ENCODE data around the gene FBXO31.
A peak's percentile ranks its signal among the peaks of the same experiment; 100 is the strongest.

Gene FBXO31

DNA sequence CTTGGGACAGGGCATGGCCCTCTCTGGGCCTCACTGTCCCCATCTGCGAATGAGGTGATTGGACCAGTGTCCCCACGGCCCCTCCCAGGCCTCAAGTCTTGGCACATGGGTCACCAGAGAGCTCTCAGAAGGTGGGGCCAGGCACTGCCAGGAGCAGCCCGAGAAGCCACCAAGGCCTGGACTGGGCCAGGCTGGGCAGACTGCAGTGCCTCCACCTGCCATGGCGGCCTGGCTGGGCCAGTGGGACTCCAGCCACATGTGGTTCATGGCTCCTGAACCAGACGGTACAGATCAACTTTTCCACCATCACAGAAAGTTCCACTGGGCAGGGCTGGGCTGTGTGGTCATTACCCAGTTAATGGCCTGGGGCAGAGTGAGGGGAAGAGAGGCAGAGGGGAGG lies 86.2 kb downstream of the FBXO31 start:
- no peak for DNase-seq (ENCODE audit: low read depth)
- TF ChIP-seq, protein P1, sequence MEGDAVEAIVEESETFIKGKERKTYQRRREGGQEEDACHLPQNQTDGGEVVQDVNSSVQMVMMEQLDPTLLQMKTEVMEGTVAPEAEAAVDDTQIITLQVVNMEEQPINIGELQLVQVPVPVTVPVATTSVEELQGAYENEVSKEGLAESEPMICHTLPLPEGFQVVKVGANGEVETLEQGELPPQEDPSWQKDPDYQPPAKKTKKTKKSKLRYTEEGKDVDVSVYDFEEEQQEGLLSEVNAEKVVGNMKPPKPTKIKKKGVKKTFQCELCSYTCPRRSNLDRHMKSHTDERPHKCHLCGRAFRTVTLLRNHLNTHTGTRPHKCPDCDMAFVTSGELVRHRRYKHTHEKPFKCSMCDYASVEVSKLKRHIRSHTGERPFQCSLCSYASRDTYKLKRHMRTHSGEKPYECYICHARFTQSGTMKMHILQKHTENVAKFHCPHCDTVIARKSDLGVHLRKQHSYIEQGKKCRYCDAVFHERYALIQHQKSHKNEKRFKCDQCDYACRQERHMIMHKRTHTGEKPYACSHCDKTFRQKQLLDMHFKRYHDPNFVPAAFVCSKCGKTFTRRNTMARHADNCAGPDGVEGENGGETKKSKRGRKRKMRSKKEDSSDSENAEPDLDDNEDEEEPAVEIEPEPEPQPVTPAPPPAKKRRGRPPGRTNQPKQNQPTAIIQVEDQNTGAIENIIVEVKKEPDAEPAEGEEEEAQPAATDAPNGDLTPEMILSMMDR (conservative IDR thresholded peaks at IDR 0.05; ENCODE audit: low read depth, low read length) = no peak
- H3K4me3 ChIP-seq (ENCODE audit: low read depth, low read length) = no peak overlapping the region

DNA sequence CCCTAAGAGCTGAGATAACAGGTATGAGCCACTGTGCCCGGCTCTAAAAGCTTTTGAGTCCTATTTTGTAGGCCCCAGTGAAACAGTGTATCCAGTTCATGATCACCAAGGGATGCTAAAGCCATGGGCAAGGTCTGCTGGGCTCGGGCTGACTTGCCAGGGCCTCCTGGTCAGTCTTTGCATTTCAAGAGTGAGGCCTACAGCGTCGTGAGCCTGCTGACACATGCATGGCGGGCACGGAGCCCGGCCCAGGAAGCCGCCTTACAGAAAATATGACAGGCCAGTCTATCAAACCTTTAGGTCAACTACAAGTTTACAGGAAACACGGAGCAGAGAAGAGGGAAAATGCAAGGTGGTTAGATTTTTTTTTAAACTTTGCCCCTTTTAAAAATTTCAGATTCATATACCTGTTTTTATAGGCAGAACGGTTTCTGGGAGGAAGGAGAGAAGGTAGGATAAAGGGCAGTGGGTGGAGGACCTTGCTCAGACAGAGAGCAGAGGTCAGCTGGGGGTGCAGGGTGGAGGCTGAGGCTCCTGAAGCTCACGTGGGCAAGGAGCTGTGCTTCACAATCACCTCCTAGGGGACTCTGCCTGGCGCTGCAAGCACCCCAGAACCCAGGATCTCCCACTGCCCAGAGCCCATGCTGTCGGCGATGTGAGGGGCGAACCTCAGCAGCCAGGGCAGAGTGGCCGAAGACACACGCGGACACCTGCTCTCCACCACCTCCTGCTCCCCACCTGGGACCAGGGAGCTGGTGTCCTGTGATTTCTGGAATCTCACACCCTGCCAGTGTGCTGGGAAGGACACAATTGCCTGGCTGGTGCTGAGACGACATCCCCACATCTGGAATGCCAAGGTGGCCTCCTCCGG lies 87.7 kb downstream of the FBXO31 start:
- TF ChIP-seq, protein P1 (conservative IDR thresholded peaks at IDR 0.05; ENCODE audit: low read depth, low read length) = no peak
- no peak overlapping the region for H3K4me3 ChIP-seq (ENCODE audit: low read depth, low read length)
- no peak for DNase-seq (ENCODE audit: low read depth)

DNA sequence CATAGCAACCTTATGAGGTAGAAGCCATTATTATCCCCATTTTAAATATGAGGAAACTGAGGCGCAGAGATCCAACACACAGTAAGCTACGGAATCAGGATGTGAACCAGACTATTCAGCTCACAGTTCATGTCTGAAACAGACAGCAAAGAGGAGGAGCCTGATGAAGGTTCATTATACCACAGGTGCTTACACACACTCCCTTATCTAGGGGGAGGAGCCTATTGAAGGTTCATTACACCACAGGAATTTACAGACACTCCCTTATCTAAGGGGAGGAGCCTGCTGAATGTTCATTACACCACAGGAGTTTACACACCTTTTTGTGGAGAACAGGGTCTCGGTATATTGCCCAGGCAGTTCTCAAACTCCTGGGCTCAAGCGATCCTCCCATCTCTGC lies 88.3 kb downstream of the FBXO31 start:
- peak; percentile 38 for DNase-seq (ENCODE audit: low read depth)
- no peak overlapping the region for H3K4me3 ChIP-seq (ENCODE audit: low read depth, low read length)
- TF ChIP-seq, protein P1 (conservative IDR thresholded peaks at IDR 0.05; ENCODE audit: low read depth, low read length) = no peak

DNA sequence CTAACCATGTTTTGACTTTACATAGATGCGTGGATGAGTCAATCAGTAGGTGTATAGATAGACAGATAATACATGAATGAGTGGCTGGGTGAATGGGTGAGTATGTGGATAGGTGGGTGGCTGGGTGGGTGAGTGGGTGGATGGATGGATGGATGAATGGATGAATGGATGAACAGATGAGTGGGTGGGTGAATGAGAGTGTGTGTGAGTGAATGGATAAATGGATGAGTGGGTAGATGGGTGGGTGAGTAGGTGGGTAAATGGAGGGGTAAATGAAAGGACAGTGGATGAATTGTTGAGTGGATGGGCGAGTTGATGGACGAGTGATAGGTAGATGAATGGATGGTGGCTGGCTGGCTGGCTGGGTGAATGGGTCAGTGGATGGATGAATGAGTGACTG lies 89.6 kb downstream of the FBXO31 start:
- TF ChIP-seq, protein P1 (conservative IDR thresholded peaks at IDR 0.05; ENCODE audit: low read depth, low read length) = no peak
- no peak for DNase-seq (ENCODE audit: low read depth)
- H3K4me3 ChIP-seq (ENCODE audit: low read depth, low read length) = no peak overlapping the region

DNA sequence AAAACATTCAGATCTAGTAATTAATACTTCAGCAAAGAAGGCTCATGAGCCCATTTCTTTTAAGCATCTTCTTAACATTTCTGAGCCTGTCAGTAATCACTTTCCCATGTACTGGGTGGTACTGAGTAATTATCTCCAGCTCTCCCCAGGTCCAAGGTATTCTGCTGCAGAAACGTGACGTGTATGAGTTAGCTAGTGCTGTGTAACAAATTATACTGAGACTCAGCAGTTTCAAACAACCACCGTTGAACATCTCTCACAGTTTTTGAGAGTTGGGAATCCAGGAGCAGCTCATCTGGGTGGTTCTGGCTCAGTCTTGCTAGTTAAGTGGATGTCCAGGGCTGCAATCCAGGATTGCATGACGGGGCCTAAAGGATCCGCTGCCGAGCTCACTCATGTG lies 91.6 kb downstream of the FBXO31 start:
- no peak overlapping the region for H3K4me3 ChIP-seq (ENCODE audit: low read depth, low read length)
- DNase-seq (ENCODE audit: low read depth) = no peak
- TF ChIP-seq, protein P1 (conservative IDR thresholded peaks at IDR 0.05; ENCODE audit: low read depth, low read length) = no peak

DNA sequence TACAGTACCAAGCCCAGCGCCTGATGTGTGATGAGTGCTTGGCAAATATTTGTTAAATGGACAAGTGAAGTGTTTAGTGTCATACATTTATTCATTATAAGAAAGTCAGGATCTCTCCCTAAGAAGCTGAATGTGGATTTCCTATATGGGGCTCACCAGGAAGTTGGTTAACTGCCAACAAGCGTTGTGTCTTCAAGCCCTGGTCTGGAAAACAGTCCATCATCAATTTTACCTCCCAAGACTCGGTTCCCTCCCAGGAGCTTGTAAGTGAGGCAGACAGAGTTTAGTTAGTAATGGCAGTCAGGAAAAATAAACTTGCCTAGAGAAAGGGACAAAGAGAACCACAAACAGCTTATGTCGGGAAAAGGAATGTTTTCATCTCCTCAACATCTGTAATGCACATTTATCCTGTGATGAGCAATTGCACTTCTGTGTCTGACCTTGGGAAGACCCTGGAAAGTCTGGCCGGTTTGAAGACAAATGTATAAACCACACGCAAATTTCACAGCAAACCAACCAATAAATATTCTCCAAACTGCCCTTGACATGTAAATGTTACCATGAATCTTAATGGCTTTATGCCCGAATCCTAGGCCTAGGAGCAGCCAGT lies 94.7 kb downstream of the FBXO31 start:
- H3K4me3 ChIP-seq (ENCODE audit: low read depth, low read length) = no peak overlapping the region
- TF ChIP-seq, protein P1 (conservative IDR thresholded peaks at IDR 0.05; ENCODE audit: low read depth, low read length) = no peak
- DNase-seq (ENCODE audit: low read depth) = peak; percentile 73

Data from choroid plexus epithelial cell (primary cell).